GM23338 (cell line): ENCODE measurements around the gene GPRC5B. TPM values are rescaled to one million over a fixed set of nuclear protein-coding genes. Genes with fewer than 3 reads are reported as not detected.

ENCODE experiments used
- ATAC-seq: fragments of 200-7000 bp; cut with Tn5 transposase; 3 replicates; pipeline ENCODE4 v1.9.1; 2020
- DNase-seq: peaks from one replicate; pipeline ENCODE4 v3.0.0-alpha.2; 2015; ENCODE audit warnings: low spot score
- H2AFZ ChIP-seq: fragments of 200-600 bp; sonication (generic); 2 replicates; pipeline ENCODE4 v1.8.0; 2016; ENCODE audit warnings: antibody characterized with exemption, mild to moderate bottlenecking, moderate library complexity
- H3F3A ChIP-seq: fragments of 200-600 bp; sonication (generic); replicated peaks from 2 replicates; pipeline ENCODE4 v1.8.0; 2017; ENCODE audit warnings: antibody characterized with exemption, mixed run types, low read depth
- H3K27ac ChIP-seq: fragments of 200-600 bp; sonication (generic); 2 replicates; pipeline ENCODE4 v1.6.1; 2016; ENCODE audit warnings: low read depth
- H3K27me3 ChIP-seq: fragments of 200-600 bp; sonication (generic); 2 replicates; pipeline ENCODE4 v1.8.0; 2016; ENCODE audit warnings: mild to moderate bottlenecking, mixed run types, moderate library complexity; ENCODE audit not compliant: insufficient read depth
- H3K36me3 ChIP-seq: fragments of 200-600 bp; sonication (generic); 2 replicates; pipeline ENCODE4 v1.8.0; 2016; ENCODE audit warnings: mild to moderate bottlenecking; ENCODE audit not compliant: insufficient read depth
- H3K4me1 ChIP-seq: fragments of 200-600 bp; sonication (generic); 2 replicates; pipeline ENCODE4 v1.8.0; 2016; ENCODE audit warnings: mild to moderate bottlenecking, moderate library complexity; ENCODE audit not compliant: insufficient read depth
- H3K4me2 ChIP-seq: fragments of 200-600 bp; sonication (generic); 2 replicates; pipeline ENCODE4 v1.7.1; 2017; ENCODE audit warnings: mixed run types
- H3K4me3 ChIP-seq: fragments of 200-600 bp; sonication (generic); 2 replicates; pipeline ENCODE4 v1.6.1; 2016; ENCODE audit warnings: mixed run types
- H3K79me2 ChIP-seq: fragments of 200-600 bp; sonication (generic); replicated peaks from 2 replicates; pipeline ENCODE4 v1.8.0; 2017; ENCODE audit warnings: mild to moderate bottlenecking; ENCODE audit not compliant: insufficient read depth
- H3K9me2 ChIP-seq: fragments of 200-600 bp; sonication (generic); 2 replicates; pipeline ENCODE4 v1.8.0; 2017; ENCODE audit not compliant: insufficient read depth
- H4K20me1 ChIP-seq: fragments of 200-600 bp; sonication (generic); replicated peaks from 2 replicates; pipeline ENCODE4 v1.8.0; 2017; ENCODE audit warnings: mild to moderate bottlenecking; ENCODE audit not compliant: insufficient read depth
- H3K27ac Mint-ChIP-seq: 2 replicates; pipeline ENCODE4 v1.8.0; 2020; ENCODE audit warnings: inconsistent platforms, mild to moderate bottlenecking, moderate library complexity, mixed read lengths
- H3K27me3 Mint-ChIP-seq: 3 replicates; pipeline ENCODE4 v1.8.0; 2022; ENCODE audit warnings: low read depth, mild to moderate bottlenecking, moderate library complexity, mixed read lengths, inconsistent platforms; ENCODE audit not compliant: insufficient read depth, poor library complexity
- H3K36me3 Mint-ChIP-seq: 3 replicates; pipeline ENCODE4 v1.8.0; 2021; ENCODE audit warnings: low read depth, mild to moderate bottlenecking, inconsistent platforms, moderate library complexity, mixed read lengths
- H3K4me1 Mint-ChIP-seq: 3 replicates; pipeline ENCODE4 v1.8.0; 2020; ENCODE audit warnings: mild to moderate bottlenecking, inconsistent platforms, mixed read lengths
- H3K4me3 Mint-ChIP-seq: 3 replicates; pipeline ENCODE4 v1.8.0; 2021; ENCODE audit warnings: moderate library complexity, mild to moderate bottlenecking, inconsistent platforms, mixed read lengths
- H3K9me3 Mint-ChIP-seq: 3 replicates; pipeline ENCODE4 v1.8.0; 2020; ENCODE audit warnings: moderate library complexity, mild to moderate bottlenecking, inconsistent platforms, mixed read lengths
- CREB1 ChIP-seq: fragments of 250-450 bp; sonication (Bioruptor Pico); IDR thresholded peaks from 2 replicates; pipeline ENCODE4 v1.5.0; 2020; ENCODE audit warnings: low read depth, mild to moderate bottlenecking, moderate library complexity
- ETS1 ChIP-seq: IDR thresholded peaks from 2 replicates; pipeline ENCODE4 v1.6.1; 2016; ENCODE audit warnings: antibody characterized with exemption
- EZH2 ChIP-seq: fragments of 200-600 bp; sonication (generic); IDR thresholded peaks from one replicate; pipeline ENCODE4 v1.8.0; 2017; ENCODE audit warnings: antibody characterized with exemption, mild to moderate bottlenecking, low read depth; ENCODE audit not compliant: unreplicated experiment
- JUNB ChIP-seq: IDR thresholded peaks from one replicate; pipeline ENCODE4 v1.6.1; 2016; ENCODE audit warnings: antibody characterized with exemption; ENCODE audit not compliant: unreplicated experiment
- STAT1 ChIP-seq: IDR thresholded peaks from one replicate; pipeline ENCODE4 v1.6.1; 2016; ENCODE audit warnings: antibody characterized with exemption; ENCODE audit not compliant: unreplicated experiment
- ZNF114 ChIP-seq: fragments of 250-450 bp; sonication (Bioruptor Pico); IDR thresholded peaks from 2 replicates; pipeline ENCODE4 v1.5.0; 2020; ENCODE audit warnings: mild to moderate bottlenecking, moderate library complexity
- ZNF462 ChIP-seq: fragments of 250-450 bp; sonication (Bioruptor Pico); IDR thresholded peaks from 2 replicates; pipeline ENCODE4 v1.5.0; 2020; ENCODE audit warnings: mild to moderate bottlenecking, moderate library complexity
- polyA plus RNA-seq: library from polyadenylated mRNA; unstranded; fragments of >200 nt; fragmentation: Nextera tagmentation; extraction: Ambion mirVana; gene quantifications from 2 replicates; pipeline ENCODE4 v1.2.1, GENCODE V29; 2016
- total RNA-seq: library from RNA; depleted of rRNA; stranded (reverse); fragments of >200 nt; shearing (Covaris generic); gene quantifications from 2 replicates; pipeline ENCODE4 v1.2.3, GENCODE V29; 2014

The GPRC5B gene
- total and polyA plus RNA-seq, 2 experiments from 2014 or later, result 70.9 to 82.5 TPM

- Histone ChIP-seq H3F3A (no peaks in the 10 kb centered on the region), H3K4me3 (no peak overlapping the region), H3K27ac (no peak overlapping the region), H3K4me1 (no peaks in the 10 kb centered on the region; the same call in 1 of the 2 replicates), H4K20me1 (no peaks in the 10 kb centered on the region), H3K4me2 (no peak overlapping the region), H3K36me3 (no peaks in the 10 kb centered on the region), H3K27me3 (no peaks in the 10 kb centered on the region), H2AFZ (peak overlapping the region; percentile 73; the same call in 1 of the 2 replicates), H3K9me2 (0 out of 2 replicates have a peak, but pooled peaks cover 6% of the 10 kb centered on the region), H3K79me2 (no peaks in the 10 kb centered on the region)
- ATAC-seq (no peak), DNase-seq (no peak)
- Mint-ChIP-seq H3K9me3 (peaks cover 2% of the 10 kb centered on the region; the same call in 1 of the 3 replicates), H3K27me3 (no peaks in the 10 kb centered on the region), H3K36me3 (no peaks in the 10 kb centered on the region; the same call in 2 of the 3 replicates), H3K4me3 (no peak overlapping the region), H3K4me1 (peaks cover 4% of the 10 kb centered on the region; the same call in 1 of the 3 replicates), H3K27ac (no peak overlapping the region)
- TF ChIP-seq CREB1, result no peak
These were observed 34.5 kb upstream of the GPRC5B start for GRCh38 chr16:19919142-19919541.

GRCh38 chr16:19916064-19916463, 31.4 kb upstream of the GPRC5B start:
- Histone ChIP-seq H3K36me3 (no peaks in the 10 kb centered on the region), H3K4me2 (no peak overlapping the region), H3F3A (no peaks in the 10 kb centered on the region), H3K4me3 (no peak overlapping the region), H3K27ac (no peak overlapping the region), H3K9me2 (no peaks in the 10 kb centered on the region), H3K79me2 (no peaks in the 10 kb centered on the region), H3K27me3 (no peaks in the 10 kb centered on the region), H2AFZ (no peak overlapping the region), H4K20me1 (no peaks in the 10 kb centered on the region), H3K4me1 (no peaks in the 10 kb centered on the region; the same call in 1 of the 2 replicates)
- Mint-ChIP-seq H3K36me3 (no peaks in the 10 kb centered on the region), H3K4me1 (peaks cover 4% of the 10 kb centered on the region; the same call in 2 of the 3 replicates), H3K27ac (no peak overlapping the region), H3K27me3 (peaks cover 2% of the 10 kb centered on the region), H3K4me3 (no peak overlapping the region), H3K9me3 (peaks cover 2% of the 10 kb centered on the region; the same call in 1 of the 3 replicates)
- TF ChIP-seq EZH2 (no peak), ZNF114 (CRISPR knock-in tag) (no peak), ETS1 (no peak), ZNF462 (CRISPR knock-in tag) (no peak), JUNB (no peak), STAT1 (no peak)
- DNase-seq (no peak), ATAC-seq (no peak)
